NCI-H510A (cell line): Measurements from ENCODE around the gene OSGIN1.
"Not testable (repeated sequence)": the region's sequence is repeated elsewhere in the genome, so short reads cannot be mapped to it uniquely, and the experiment has no call there.

Experiments used
- DNase-seq: peaks from one replicate; lab custom pipeline; 2025; lab: John Stamatoyannopoulos, UW

OSGIN1 gene

DNA sequence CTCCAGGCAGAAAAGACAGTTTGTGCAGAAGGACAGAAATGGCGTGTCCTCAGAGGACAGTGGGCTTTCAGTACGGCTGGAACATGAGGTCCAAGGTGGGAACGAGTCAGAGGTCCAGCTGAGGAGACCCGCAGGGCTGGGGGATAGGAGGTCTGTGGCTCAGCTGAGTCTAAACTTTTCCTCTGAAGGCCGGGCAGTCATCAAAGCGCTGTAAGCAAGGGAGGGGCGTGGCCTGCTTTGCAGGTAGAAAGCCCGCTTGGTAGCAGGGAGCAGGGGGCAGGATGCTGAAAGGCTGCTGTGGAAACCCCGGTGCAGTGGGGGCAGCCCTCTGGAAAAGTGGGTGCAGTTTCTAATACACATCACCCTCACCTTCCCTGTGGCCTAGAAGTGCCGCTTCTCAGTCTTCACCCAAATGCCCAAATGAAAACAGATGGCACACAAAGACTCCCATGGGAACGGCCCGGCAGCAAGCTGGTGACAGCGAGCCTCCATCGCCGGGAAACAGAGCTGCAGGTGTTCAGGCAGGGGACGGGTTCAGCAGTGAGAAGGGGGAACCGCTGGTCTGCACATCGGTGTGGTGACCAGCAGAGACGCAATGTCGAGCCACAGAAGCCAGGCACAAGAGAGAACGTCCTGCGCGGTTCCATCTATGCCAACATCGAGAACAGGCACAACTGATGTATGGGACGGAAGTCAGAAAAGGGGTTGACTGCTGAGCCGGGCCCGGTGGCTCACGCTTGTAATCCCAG lies 12.2 kb upstream of the OSGIN1 start:
- DNase-seq = peak; percentile 20

DNA sequence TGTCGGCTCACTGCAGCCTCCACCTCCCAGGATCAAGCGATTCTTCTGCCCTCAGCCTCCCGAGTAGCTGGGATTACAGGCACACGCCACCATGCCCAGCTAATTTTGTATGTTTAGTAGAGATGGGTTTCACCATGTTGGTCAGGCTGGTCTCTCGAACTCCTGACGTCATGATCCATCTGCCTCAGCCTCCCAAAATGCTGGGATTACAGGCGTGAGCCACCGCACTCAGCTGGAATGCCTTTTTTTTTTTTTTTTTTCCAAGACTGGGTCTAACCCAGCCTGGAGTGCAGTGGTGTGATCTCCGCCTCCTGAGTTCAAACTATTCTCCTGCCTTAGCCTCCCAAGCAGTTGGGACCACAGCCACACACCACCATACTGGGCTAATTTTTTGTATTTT lies 11.5 kb upstream of the OSGIN1 start:
- DNase-seq = not testable (repeated sequence)

DNA sequence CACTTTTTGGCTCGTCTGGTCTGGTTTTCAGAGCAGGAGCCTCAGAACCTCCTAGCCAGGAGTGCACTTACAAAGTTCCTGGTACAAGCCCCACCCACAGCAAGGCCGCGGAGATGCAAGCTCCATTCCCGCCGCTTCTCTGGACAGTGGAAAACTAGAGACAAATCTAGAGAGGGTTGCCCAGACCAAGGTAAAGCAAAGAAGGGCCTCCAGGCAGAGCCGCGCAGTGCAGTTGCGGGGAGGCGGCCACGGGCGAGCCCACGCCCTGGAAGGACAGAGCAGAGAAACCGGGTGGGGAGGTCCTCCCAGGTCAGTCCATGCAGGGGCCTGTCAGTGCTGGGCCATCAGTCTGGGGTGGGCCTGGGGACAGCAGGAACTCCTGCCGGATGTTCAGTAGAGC lies 11.0 kb upstream of the OSGIN1 start:
- no peak for DNase-seq

DNA sequence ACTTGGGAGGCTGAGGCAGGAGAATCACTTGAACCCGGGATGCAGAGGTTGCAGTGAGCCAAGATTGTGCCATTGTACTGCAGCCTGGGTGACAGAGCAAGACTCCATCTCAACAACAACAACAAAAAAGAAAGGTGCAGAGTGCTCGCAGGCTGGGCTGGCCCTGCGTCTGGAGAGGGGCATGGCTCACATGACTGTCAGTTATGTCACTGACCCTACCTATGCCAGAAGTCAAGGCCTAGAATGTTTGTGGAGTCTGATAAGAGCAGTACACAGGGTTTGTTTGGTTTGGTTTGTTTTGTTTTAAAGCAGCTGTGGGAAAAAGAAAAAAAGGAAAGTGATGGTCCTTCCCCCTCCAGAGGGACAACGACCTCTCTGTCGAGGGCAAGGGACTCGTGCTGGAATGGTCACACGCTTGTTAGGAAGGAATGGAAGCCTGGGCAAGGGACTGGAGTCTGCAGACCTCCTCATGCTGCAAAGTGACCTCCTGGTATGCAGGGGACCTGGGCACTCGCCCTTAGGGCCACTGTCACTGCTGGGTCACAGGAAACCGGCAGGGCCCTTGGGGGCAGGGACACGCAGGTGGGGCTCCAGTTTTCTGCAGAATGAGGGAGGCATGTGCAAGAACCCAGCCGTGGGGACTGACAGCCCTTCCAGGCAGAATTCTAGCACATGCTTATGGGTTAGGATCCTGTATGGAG lies 10.1 kb upstream of the OSGIN1 start:
- no peak for DNase-seq

DNA sequence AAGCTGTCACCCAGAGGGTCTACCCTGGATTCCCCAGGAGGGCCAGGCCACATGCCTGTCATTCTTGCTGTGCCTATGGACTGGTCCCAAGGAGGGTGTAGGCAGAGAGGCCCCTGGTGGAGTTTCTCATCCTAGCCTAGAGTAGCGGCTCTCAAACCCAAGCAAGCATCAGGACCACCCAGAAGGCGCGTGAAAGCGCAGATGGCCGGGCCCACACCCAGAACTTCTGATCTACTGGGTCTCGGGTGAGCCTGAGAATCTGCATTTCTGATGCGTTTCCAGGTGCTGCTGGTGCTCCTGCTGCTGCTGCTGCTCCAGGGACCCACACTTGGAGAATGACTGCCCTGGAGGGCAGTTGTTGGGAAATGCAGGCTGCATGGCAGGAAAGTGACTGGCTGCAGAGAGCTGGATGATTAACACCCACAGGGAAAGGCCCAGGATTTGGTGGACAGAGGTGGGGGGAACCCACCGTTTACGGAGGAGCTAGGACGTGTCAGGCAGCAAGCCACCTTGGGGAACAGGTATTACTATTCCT lies 9.5 kb upstream of the OSGIN1 start:
- DNase-seq = no peak

DNA sequence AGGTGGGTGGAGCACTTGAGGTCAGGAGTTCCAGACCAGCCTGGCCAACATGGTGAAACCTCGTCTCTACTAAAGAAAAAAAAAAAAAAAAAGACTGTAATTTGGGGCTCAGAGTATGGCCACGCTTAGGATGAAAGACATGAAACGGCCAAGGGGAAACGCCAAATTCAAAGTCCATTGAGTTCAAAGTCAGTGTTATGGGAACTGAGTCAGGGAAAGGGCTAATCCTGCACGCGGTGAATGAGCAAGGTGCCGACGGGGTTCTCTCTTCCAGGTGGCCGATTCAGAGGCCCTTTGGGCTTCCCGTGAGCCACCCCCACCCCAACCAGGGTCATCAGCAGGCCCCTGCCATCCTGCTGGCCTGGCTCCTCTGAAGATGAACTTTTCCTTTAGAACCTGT lies 7.5 kb upstream of the OSGIN1 start:
- DNase-seq = no peak

DNA sequence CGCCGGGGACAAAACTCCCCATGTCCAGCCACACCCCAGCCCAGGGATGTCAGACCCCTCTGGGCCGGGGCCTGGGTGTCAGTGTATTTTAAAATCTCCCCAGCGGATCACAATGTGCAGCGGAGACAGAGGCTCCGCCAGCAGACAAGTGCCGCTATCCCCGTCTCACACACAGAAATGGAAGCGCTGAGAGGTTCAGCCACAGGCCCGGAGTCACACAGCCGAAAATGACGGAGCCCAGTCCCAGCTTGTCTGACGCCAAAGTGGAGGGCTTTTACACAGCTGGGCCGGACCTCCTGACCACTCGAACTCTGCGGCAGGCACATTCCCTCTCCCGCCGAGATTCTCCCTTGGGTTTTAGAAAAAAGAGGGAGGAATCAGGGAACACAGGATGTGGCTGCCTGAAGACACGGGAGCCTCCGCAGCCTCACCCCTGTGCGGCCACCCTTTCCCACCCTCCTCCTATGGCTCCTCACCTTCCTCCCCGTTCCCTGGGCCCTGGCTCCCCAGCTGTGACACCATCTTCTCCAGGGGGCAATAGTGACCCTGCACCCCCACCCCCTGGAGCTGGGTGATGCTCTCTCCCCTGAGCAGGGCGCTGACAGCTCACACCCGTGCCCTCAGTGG lies 6.8 kb upstream of the OSGIN1 start:
- no peak for DNase-seq

DNA sequence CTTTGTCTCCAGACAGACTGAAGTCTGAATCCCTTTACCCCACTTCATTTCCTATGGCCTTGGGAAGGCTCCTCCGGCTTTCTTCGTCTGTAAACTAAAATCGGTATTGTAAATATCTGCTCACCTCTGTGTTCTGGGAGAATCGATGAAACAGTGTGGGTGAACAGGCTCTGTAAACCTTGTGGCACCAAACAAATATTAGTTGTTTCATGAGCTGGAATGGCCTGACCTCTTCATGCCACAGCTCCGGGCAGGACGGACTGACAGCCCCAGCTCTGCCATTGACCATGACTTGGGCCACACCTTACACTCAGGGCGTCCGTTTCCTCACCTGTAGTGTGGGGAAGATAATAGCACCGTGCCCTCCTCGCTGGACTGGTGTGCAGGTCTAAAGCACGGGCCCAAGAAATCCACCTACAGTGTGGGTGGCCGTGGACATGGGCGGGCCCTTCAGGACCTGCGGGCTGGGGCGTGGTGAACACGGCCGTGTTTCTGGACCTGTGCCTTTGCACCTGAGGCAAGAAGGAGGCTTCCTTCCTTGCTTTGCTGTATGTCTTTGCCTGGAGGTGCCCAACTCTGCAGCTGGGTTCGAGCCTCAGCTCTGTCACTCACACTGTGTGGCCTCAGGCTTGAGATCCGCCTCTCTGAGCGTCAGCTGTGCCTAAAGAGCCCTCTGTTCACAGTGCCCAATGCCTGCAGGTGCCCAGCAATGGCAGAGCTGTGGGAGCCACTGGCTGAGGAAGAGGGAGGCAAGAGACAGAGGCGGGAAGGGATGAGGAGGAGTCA lies 6.1 kb upstream of the OSGIN1 start:
- no peak for DNase-seq

DNA sequence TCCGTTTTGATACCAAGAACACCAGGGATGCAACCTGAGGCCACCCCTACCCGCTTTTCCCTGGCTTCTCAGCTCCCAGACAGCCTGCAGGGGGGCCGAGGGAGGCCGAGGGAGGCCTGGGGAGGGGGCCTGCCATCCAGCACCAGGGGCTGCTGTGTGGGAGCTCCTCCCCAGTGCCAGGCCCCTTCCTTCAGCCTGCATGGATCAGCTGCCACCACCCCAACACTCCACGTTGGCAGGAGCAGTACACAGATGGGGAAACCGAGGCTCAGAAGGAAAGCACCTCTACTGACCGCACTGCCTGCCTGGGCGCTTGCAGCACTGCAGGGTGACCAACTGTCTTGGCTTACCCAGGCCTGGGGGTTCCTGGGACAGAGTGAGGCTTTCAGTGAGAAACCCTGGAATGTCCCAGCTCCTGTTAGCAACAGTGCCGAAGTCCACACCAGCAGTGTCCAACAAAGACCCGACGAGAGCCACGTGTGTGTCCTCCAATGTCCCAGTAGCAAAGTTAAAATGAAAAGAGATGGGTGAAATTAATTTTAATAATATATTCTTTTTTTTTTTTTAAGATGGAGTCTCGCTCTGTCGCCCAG lies 5.3 kb upstream of the OSGIN1 start:
- no peak for DNase-seq

DNA sequence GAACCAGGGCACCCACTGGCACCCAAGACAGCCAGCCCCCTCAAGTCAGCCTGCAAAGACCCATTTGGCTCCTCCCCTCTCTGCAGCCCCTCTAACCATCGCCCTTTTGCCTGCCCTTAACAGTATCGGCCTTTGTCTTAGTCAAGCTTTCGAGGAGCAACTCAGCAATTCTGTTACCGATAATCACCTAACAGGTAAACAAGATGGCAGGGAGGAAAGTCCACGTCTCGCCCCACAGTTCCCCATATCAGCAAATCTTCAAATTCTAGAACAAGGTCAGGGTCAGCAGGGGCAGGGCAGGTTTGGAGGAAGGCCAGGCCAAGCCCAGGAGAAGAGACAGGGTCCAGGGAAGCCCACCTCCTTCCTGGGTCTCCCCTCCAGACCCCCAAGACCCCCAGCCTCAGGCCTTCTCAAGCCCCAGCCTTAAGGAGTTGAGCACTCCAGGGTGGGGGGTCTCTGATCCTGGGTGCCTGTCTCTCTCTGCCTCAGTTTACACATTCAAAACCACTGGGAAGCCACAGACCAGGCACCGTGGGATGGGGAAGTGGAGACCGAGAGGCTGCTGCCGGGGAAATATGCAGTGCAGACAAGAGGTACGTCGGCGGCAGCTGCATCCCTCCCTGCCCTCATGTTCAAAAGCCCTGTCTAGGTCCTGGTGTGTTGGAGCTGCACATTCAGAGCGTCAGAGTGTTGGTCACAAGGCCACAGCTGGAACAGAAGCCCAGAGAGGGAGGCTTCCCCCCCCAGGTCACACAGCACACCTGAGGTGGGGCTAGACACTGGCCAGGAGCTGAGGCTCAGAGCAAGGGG lies 3.9 kb upstream of the OSGIN1 start:
- DNase-seq = no peak

DNA sequence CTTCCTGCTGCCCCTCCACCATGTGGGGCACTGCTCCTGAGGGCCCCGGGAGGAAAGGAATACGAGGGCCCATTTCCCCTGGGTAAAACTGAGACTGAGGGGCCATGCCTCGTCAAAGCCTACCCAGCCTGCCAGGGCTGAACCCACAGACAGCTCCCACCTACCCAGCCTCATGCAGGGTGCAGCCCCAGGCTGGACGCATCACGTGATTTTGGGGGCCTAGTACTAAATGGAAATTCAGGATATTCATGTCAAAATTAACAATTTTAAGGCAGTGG lies 3.4 kb upstream of the OSGIN1 start:
- no peak for DNase-seq

DNA sequence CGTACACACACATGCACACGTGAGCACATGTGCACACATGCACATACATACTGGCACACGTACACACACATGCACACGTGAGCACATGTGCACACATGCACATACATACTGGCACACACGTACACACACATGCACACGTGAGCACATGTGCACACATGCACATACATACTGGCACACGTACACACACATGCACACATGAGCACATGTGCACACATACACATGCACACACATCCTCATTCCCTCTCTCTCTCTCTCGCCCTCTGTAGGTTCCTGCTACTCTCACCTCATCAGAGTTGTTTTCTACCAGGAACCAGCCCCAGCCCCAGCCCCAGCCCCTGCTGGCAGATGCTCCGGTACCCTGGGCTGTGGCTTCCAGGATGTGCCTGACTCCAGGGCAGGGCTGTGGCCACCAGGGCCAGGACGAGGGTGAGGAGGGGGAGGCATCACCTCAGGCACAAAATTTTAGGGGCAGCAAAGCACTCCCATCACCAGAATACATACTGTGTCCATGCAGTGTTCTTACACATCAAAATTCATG lies 2.1 kb upstream of the OSGIN1 start:
- not testable (repeated sequence) for DNase-seq

DNA sequence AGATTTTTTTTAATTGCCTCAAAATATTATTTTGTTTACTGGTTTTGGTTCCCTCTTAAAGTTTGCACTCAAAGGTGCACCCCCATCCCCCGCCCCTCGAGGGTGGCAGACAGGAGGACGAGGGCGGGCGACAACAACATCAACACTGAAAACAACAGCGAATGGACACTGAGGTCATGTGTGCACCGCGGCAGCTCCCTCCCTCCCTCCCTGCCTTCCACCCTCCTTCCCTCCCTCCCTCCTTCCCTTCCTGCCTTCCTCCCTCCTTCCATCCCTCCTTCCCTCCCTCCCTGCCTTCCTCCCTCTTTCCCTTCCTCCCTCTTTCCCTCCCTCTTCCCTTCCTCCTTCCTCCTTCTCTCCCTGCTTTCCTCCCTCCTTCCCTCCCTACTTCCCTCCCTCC lies 1.5 kb upstream of the OSGIN1 start:
- DNase-seq = no peak

DNA sequence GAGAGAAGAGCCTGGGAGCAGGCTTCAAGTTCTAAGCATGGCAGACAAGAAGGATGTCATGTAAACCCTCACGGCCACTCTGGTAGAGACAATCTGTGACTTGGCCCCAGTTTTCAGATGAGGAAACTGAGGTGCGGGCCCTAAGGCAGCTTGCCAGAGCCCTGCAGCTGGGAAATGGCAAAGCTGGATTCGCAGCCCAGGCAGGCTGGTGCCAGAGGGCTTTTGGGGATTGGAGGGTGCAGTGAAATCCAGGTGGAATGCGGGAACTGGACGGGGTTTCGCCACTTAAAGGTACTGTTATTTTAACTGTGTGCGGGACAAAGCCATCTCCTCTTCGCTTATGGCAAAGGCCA lies 477 bp upstream of the OSGIN1 start:
- DNase-seq = no peak

DNA sequence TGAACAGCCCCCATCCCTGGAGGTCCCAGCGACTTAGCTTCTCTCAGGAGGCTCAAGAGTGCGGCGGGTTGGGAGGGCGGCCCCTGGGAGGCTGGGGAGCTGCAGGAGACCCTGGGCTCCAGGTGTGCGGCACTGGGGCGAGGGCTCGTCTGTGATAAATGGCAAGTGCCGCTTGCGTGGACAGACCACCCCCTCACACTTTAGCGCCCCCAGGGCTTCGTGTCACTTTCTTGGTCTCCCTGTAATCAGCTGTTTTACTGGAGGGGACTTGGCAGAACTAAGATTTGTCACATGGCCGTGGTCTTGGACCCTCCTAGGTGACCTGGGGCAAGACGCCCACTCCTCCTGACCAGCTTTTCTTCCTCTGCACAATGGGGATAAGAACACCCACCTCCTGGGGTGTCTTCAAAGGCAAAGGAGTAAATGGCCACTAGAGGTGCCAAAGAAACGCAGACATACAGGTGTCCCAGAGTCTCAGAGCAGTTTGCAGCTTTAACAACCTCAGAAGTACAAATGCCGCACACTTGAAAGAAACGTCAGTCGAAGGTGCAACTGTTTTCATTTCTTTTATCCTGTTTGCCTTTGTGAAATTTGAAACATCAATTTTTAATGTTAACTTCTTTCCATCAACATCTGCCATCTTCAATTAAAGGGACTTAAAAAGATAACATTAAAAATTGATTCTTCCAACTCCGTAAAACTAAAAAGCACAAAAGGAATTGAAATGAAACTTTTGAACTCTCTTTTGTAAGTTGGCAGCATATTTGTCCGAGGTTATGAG lies 946 bp downstream of the OSGIN1 start:
- no peak for DNase-seq

DNA sequence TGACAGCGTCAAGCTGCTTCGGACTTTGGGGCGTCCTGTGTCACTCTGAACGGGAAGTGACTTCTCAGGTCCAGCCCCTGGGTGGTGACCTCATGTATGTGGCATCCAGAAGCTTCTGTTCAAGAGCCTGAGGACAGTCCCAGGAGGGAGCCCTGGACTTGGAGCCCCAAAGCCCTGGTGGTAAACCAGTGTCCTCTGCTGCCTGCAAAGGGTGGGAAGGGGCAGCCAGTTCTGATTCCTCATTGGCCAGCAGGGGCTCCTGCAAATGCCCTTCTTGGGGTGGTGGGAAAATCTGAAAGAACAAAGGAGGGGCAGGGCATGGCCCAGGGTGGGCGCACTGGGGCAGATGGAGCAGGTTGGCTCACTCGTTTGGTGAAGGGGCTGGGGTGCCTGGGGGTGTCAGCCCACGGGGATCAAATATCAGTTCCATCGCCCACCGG lies 1.6 kb downstream of the OSGIN1 start:
- DNase-seq = no peak

DNA sequence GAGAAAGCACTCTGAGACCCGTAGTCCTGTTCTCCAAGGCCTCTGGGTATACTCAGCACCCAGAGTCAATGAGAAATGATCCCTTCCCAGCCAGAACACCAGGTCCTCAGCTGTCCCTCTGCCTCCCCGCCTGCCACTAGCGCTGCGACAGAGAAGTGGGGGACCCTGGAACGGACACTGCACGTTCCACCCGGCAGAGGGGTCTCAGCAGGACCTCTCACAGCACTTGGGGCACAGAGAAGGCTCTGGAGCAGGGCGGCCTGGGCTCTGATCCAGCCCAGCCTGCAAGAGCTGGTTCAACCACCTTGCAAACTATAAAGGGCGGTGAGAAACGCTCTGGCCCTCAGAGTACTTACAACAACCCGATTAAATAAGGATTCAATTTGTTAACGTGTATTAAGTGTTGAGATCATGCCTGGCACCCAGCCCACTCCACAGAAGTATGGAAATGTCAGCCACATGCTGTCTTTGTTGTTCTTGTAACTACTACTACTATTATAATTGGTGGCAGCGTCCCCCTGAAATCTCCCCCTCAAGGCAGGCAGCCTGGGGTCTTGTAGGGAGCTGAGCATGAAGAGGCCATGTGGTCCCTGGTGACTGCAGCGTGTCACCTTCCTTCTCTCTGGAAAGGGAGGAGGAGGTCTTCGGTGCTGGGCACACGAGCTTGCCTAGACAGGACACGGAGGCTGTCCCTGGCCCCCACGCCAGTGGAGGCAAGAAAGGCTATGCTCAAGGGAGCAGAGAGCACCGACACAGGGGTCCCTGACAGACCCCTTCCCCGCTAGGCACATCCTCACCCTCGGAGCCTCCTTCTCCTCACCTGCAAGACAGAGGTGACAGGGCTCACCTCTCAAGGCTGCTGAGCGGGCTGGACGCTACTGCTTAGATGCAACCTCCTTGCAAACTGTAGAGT lies 2.4 kb downstream of the OSGIN1 start:
- DNase-seq = no peak

DNA sequence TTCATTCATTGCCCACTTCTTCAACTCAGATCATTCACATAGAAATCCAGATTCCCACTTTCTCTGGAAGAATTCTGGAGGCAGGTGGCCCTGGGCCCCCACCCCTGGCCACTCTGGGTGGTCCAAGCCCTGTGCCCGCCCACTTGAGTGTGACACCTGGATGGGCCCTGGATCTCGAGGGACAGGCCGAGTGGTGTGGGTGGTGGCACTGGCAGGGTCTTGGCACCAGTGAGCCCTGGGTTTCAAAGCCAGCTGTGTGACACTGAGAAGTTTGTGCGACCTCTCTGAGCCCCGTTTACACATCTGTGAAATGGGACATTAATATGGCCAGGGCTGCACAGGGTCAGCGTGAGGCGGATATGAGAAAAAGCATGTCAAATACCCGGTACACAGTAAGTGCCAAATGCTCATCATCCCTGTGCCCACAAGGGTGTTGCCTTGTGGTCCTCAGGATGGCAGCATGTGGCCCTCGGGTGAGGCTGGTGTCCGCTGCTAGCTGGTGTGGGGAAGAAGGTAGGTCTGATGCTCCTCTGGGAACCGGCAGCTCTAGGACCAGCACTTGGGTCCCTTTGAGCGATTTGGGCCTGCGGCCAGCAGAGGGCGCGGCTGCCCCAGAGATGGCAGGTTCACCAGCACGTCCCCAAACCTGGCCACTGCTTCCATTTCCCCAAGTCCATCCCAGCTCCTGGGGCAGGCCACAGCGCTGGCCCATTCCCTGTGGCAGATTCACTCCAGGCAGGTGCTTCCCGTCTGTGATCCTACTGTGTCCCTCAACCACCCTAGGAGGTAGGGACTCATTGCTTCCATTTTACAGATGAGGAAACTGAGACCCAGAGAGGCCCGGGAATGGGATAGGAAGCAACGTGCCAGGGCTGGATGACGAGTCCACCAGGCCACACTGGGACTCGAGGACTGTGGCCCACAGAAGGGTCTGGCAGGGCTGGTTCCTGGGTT lies 3.6 kb downstream of the OSGIN1 start:
- peak; percentile 24 for DNase-seq
